Stimulated activated CD8-positive, alpha-beta memory T cell treated with anti-CD3 and anti-CD28 coated beads, Interleukin-12 subunit alpha, Interleukin-12 subunit beta, amount 100 ng/mL, for 1 hour (primary cell): ENCODE measurements around the gene DLGAP1.

ENCODE experiments used
- DNase-seq: peaks from one replicate; pipeline ENCODE4 v3.0.0-alpha.2; 2020; ENCODE audit warnings: low read depth

DLGAP1 gene

DNA sequence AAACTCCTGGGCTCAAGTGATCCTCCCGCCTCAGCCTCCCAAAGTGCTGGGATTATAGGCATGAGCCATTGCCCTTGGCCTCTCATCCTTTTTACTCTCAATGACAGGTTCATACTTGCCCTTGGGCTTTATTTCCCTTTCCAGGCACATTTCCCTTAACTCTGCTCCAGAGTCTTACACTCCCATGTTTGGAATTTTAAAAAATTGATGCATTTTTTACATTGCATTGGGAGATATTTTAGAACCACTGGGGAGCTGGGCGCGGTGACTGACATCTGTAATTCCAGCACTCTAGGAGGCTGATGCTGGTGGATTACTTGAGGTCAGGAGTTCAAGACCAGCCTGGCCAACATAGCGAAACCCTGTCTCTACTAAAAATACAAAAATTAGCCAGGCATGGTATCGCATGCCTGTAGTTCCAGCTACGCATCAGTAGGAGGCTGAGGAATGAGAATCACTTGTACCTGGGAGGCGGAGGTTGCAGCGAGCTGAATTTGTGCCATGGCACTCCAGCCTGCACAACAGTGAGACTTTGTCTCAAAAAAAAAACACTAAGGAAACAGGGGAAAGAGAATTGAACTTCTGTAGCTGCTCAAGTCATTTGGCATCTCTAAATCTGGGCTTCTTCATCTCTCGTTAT is 986.9 kb downstream of the DLGAP1 start:
- no peak for DNase-seq

GRCh38 chr18:3466872-3467271 is 988.2 kb downstream of the DLGAP1 start:
- DNase-seq = no peak

- no peak for DNase-seq
Measured at GRCh38 chr18:3466045-3466444, 989.1 kb downstream of the DLGAP1 start.

- DNase-seq = no peak
Measured at GRCh38 chr18:3463051-3463450, 992.1 kb downstream of the DLGAP1 start.

DNA sequence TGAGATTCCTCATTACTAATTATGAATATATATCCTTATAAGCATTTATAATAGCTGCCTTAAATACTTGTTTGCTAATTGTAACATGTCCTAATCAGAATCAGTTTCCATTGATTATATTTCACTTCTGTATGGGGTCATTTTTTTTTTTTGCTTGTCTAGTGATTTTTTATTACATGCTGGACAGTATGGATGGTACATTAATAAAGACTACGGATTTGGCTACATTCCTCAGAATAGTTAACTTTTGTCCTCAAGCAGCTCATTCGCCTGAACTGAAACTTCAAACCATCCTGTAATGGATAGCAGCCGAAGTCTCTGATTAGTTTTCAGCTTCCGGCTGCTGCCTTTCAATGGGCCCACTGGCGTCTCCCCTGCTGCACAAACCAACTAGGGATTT is 993.4 kb downstream of the DLGAP1 start:
- DNase-seq = no peak

GRCh38 chr18:3460823-3461398 is 994.2 kb downstream of the DLGAP1 start:
- no peak for DNase-seq

DNA sequence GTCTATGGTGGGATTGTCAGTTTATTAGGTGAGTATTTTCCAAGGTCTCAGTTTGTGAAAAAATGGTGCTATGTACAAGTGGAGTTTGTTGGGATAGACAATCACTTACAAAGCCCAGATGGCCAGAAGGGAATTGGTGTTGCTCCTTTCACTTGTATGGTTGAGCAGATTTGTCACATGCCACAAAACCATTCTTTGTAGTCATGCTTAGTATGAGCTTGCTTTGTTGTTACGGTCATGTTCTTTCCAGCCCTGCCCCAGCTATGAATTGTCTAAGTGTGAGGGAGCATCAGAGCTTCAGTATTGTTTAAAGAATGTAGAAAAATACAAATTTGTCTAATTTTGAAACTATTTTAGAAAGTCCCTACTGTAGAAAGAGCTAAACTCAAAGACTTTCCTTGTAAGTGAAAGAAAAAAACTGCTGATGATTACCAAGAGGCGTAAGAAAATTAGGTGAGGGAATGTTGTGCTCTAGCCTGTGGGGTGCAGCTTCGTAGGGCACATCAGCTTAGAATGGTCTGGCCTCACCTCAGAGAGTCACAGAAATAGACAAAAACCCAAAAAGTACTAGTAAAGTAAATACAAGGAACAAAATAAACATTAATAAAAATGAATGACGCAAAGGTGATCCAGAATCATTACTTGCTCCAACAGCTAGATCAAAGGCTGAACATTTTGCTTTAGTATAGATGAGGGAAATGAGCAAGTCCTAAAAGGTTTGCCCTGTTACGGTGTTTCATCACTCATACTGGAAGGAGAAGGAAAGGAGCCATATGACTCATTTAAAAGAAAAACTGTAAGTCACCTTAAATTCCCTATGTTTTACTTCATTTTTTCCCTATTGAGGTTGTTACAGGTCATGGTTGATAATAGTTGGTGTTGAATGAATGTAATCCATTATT is 995.9 kb downstream of the DLGAP1 start:
- no peak for DNase-seq

GRCh38 chr18:3458378-3458777 is 996.7 kb downstream of the DLGAP1 start:
- no peak for DNase-seq

GRCh38 chr18:3457261-3457724 is 997.8 kb downstream of the DLGAP1 start:
- no peak for DNase-seq

- no peak for DNase-seq
Measured at GRCh38 chr18:3456686-3457069, 998.4 kb downstream of the DLGAP1 start.

DNA sequence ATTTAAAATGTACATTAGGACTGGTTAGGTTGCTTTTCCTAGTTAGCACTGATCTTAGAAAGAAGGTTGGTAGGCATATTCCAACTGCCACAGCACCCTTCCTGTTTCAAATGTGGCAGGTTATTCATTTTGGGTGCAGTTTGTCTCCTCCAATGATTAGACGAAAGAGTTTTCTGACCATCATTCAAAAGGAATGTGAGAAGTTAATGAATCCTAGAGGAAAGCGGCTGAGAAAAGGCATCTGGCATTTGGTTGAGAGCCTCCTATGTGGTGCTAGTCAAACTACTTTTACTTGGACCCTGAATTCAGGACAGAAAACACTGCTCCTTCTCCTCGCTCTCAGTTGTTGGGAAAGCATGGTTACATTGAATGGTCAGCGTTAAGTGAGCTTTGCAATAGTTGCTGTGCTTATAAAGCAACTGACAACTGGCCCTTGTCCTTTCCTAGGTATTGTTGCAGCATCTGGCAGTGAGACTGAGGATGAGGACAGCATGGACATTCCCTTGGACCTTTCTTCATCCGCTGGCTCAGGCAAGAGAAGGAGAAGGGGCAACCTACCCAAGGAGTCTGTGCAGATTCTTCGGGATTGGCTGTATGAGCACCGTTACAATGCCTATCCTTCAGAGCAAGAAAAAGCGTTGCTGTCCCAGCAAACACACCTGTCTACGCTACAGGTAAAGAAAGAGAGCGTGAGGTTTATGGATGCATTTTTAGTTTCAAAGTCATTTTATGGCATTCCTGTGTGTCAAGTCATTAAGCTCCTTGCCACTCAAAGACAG is 999.0 kb downstream of the DLGAP1 start:
- no peak for DNase-seq

DNA sequence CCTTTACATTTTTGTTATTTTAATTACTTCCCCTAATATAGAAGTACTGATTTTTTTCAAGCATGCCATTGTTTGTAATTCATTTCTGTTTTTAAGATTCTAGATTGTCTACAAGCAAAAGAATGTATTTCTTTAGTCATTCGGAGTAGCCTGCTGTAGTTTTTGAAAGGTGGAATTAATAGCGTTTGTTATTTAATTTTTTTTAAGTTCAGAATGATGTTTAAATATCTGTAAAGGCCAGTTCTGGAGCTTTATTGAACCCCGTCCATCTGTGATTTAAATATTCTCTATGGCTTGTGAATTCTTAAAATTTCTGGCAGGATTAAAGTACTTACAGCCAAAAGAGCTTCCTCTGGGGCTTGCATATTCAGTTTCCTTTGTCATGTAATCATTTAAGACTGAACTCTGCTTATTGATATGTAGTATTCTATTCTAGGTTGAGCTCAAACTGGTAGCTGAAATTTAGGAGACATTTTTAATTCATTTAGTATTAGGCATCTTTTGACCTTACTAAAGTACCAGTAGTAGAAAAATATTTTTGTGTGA is 999.9 kb downstream of the DLGAP1 start:
- DNase-seq = no peak

GRCh38 chr18:3454365-3455089 is 1000.6 kb downstream of the DLGAP1 start:
- DNase-seq = no peak

DNA sequence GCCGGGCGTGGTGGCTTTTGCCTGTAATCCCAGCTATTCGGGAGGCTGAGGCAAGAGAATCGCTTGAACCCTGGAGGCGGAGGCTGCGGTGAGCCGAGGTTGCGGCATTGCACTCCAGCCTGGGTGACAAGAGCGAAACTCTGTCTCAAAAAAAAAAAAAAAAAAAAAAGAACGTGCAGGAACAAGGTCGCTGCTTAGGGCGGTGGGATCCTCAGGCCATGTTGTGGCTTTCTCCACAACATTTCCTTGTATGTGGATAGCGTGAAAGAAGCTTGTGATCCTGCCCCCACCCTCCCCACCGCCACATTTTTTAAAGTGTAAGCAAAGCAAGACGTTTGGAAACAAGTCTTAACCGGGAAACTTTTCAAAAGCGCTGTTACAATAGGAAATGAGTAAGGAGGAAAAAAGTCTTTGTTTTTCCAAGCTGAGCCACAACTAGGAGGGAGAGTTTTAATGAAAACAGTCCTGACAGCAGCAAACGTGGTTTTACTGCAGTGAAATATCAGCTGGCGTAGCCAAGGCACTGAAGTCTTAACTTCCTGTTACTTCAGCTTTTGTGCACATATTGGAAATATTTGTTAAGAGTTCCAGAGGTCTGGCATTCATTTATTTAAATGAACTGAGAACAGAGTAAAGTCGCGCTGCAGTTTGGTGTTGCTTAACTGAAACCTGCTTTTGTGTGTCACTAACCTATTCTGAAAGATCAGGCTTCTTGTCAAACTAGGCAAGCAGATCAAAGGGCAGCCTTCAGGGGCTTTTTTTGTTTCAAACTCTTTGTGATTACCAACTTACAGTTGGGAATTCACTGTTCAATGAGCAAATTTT is 1001.4 kb downstream of the DLGAP1 start:
- DNase-seq = no peak

DNA sequence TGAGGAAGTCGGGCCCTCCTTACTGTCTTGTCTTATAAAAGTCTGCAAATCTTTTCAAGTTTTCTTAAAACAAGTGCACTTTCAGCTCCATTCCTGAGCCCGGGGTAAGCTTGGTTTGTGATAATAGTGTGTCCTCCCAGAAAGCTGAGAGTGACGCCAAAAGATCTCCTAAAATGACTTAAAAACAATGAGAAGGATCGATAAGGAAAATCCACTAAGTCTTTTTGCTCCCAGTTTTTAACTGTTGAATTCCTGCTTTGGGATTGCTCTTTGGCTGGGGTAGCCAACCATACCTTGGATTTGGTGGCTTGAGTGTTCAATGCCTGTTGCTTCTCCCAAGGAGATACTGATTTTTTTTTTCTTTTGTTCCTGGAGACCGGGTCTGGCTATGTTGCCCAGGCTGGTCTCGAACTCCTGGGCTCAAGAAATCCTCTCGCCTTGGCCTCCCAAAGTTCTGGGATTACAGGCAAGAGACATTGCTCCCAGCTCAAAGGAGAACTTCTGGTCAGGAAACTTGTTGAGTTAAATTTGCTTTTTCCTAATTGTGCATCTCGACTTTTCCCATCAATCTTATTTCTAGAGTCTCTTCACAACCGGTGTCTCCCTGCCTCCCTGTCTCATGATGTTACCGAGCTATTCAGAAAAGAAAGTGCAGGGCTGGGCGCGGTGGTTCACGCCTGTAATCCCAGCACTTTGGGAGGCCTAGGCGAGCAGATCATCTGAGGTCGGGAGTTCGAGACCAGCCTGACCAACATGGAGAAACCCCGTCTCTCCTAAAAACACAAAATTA is 1002.2 kb downstream of the DLGAP1 start:
- DNase-seq = no peak

- DNase-seq = peak; percentile 10
Measured at GRCh38 chr18:3451989-3452749, 1002.9 kb downstream of the DLGAP1 start.

- DNase-seq = peak; percentile 76
Measured at GRCh38 chr18:3451183-3451988, 1003.7 kb downstream of the DLGAP1 start.

- no peak for DNase-seq
Measured at GRCh38 chr18:3450799-3451182, 1004.3 kb downstream of the DLGAP1 start.
